GM23338 (cell line): Measurements from ENCODE around the gene NSD1. TPM values are rescaled to one million over a fixed set of nuclear protein-coding genes. Genes with fewer than 3 reads are reported as not detected.

Source experiments
- ATAC-seq: fragments of 200-7000 bp; cut with Tn5 transposase; 3 replicates; pipeline ENCODE4 v1.9.1; 2020
- DNase-seq: peaks from one replicate; pipeline ENCODE4 v3.0.0-alpha.2; 2015; ENCODE audit warnings: low spot score
- H2AFZ ChIP-seq: fragments of 200-600 bp; sonication (generic); 2 replicates; pipeline ENCODE4 v1.8.0; 2016; ENCODE audit warnings: antibody characterized with exemption, mild to moderate bottlenecking, moderate library complexity
- H3F3A ChIP-seq: fragments of 200-600 bp; sonication (generic); replicated peaks from 2 replicates; pipeline ENCODE4 v1.8.0; 2017; ENCODE audit warnings: antibody characterized with exemption, mixed run types, low read depth
- H3K27ac ChIP-seq: fragments of 200-600 bp; sonication (generic); 2 replicates; pipeline ENCODE4 v1.6.1; 2016; ENCODE audit warnings: low read depth
- H3K27me3 ChIP-seq: fragments of 200-600 bp; sonication (generic); 2 replicates; pipeline ENCODE4 v1.8.0; 2016; ENCODE audit warnings: mild to moderate bottlenecking, mixed run types, moderate library complexity; ENCODE audit not compliant: insufficient read depth
- H3K36me3 ChIP-seq: fragments of 200-600 bp; sonication (generic); 2 replicates; pipeline ENCODE4 v1.8.0; 2016; ENCODE audit warnings: mild to moderate bottlenecking; ENCODE audit not compliant: insufficient read depth
- H3K4me1 ChIP-seq: fragments of 200-600 bp; sonication (generic); 2 replicates; pipeline ENCODE4 v1.8.0; 2016; ENCODE audit warnings: mild to moderate bottlenecking, moderate library complexity; ENCODE audit not compliant: insufficient read depth
- H3K4me2 ChIP-seq: fragments of 200-600 bp; sonication (generic); 2 replicates; pipeline ENCODE4 v1.7.1; 2017; ENCODE audit warnings: mixed run types
- H3K4me3 ChIP-seq: fragments of 200-600 bp; sonication (generic); 2 replicates; pipeline ENCODE4 v1.6.1; 2016; ENCODE audit warnings: mixed run types
- H3K79me2 ChIP-seq: fragments of 200-600 bp; sonication (generic); replicated peaks from 2 replicates; pipeline ENCODE4 v1.8.0; 2017; ENCODE audit warnings: mild to moderate bottlenecking; ENCODE audit not compliant: insufficient read depth
- H3K9me2 ChIP-seq: fragments of 200-600 bp; sonication (generic); 2 replicates; pipeline ENCODE4 v1.8.0; 2017; ENCODE audit not compliant: insufficient read depth
- H4K20me1 ChIP-seq: fragments of 200-600 bp; sonication (generic); replicated peaks from 2 replicates; pipeline ENCODE4 v1.8.0; 2017; ENCODE audit warnings: mild to moderate bottlenecking; ENCODE audit not compliant: insufficient read depth
- H3K27ac Mint-ChIP-seq: 2 replicates; pipeline ENCODE4 v1.8.0; 2020; ENCODE audit warnings: inconsistent platforms, mild to moderate bottlenecking, moderate library complexity, mixed read lengths
- H3K27me3 Mint-ChIP-seq: 3 replicates; pipeline ENCODE4 v1.8.0; 2022; ENCODE audit warnings: low read depth, mild to moderate bottlenecking, moderate library complexity, mixed read lengths, inconsistent platforms; ENCODE audit not compliant: insufficient read depth, poor library complexity
- H3K36me3 Mint-ChIP-seq: 3 replicates; pipeline ENCODE4 v1.8.0; 2021; ENCODE audit warnings: low read depth, mild to moderate bottlenecking, inconsistent platforms, moderate library complexity, mixed read lengths
- H3K4me1 Mint-ChIP-seq: 3 replicates; pipeline ENCODE4 v1.8.0; 2020; ENCODE audit warnings: mild to moderate bottlenecking, inconsistent platforms, mixed read lengths
- H3K4me3 Mint-ChIP-seq: 3 replicates; pipeline ENCODE4 v1.8.0; 2021; ENCODE audit warnings: moderate library complexity, mild to moderate bottlenecking, inconsistent platforms, mixed read lengths
- H3K9me3 Mint-ChIP-seq: 3 replicates; pipeline ENCODE4 v1.8.0; 2020; ENCODE audit warnings: moderate library complexity, mild to moderate bottlenecking, inconsistent platforms, mixed read lengths
- STAT1 ChIP-seq: IDR thresholded peaks from one replicate; pipeline ENCODE4 v1.6.1; 2016; ENCODE audit warnings: antibody characterized with exemption; ENCODE audit not compliant: unreplicated experiment
- ZNF114 ChIP-seq: fragments of 250-450 bp; sonication (Bioruptor Pico); IDR thresholded peaks from 2 replicates; pipeline ENCODE4 v1.5.0; 2020; ENCODE audit warnings: mild to moderate bottlenecking, moderate library complexity
- ZNF462 ChIP-seq: fragments of 250-450 bp; sonication (Bioruptor Pico); IDR thresholded peaks from 2 replicates; pipeline ENCODE4 v1.5.0; 2020; ENCODE audit warnings: mild to moderate bottlenecking, moderate library complexity
- polyA plus RNA-seq: library from polyadenylated mRNA; unstranded; fragments of >200 nt; fragmentation: Nextera tagmentation; extraction: Ambion mirVana; gene quantifications from 2 replicates; pipeline ENCODE4 v1.2.1, GENCODE V29; 2016
- total RNA-seq: library from RNA; depleted of rRNA; stranded (reverse); fragments of >200 nt; shearing (Covaris generic); gene quantifications from 2 replicates; pipeline ENCODE4 v1.2.3, GENCODE V29; 2014
- TF ChIP-seq, protein P1 (sequence below): IDR thresholded peaks from 2 replicates; pipeline ENCODE4 v1.6.1; 2016; ENCODE audit warnings: antibody characterized with exemption
- TF ChIP-seq, protein P2 (sequence below): IDR thresholded peaks from one replicate; pipeline ENCODE4 v1.6.1; 2018; ENCODE audit warnings: antibody characterized with exemption; ENCODE audit not compliant: unreplicated experiment

NSD1 gene
- total and polyA plus RNA-seq, 2 experiments from 2014 or later, result 96.4 to 106 TPM

- ATAC-seq, result no peak
- H3K79me2 ChIP-seq, result peaks cover 43% of the 10 kb centered on the region
Observed at GRCh38 chr5:177253252-177253651, 119.7 kb downstream of the NSD1 start.

DNA sequence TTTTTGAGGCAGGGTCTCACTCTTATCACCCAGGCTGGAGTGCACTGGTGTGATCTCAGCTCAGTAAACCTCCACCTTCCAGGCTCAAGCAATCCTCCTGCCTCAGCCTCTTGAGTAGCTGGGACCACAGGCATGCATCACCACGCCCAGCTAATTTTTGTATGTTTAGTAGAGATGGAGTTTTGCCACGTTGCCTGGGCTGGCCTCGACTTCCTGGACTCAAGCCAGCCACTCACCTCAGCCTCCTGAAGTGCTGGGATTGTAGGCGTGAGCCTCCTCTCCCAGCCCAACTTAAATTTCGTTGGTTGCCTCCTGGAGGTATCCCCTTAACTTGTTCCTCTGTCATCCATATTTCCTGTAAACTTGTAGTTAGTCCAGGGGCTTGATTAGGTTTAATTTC lies 122.7 kb downstream of the NSD1 start:
- no peak for DNase-seq
- no peak for ATAC-seq
- Mint-ChIP-seq H3K27ac (no peak overlapping the region), H3K4me1 (no peaks in the 10 kb centered on the region), H3K9me3 (no peaks in the 10 kb centered on the region), H3K4me3 (no peak overlapping the region), H3K36me3 (peaks cover 96% of the 10 kb centered on the region), H3K27me3 (peaks cover 3% of the 10 kb centered on the region)
- peaks cover 41% of the 10 kb centered on the region for H4K20me1 ChIP-seq
- peak overlapping the region; percentile 75; the same call in 1 of the 2 replicates for H3K27ac ChIP-seq
- H3K27me3 ChIP-seq, result no peaks in the 10 kb centered on the region
- 0 out of 2 replicates have a peak, but pooled peaks cover 5% of the 10 kb centered on the region for H3K4me1 ChIP-seq
- H3K4me3 ChIP-seq, result no peak overlapping the region
- H3K36me3 ChIP-seq, result peaks cover 61% of the 10 kb centered on the region
- H3K79me2 ChIP-seq, result peaks cover 34% of the 10 kb centered on the region; the same call in 1 of the 2 replicates
- H3F3A ChIP-seq, result peaks cover 32% of the 10 kb centered on the region
- H2AFZ ChIP-seq, result no peak overlapping the region
- H3K4me2 ChIP-seq, result no peak overlapping the region
- H3K9me2 ChIP-seq, result no peaks in the 10 kb centered on the region
- TF ChIP-seq, protein P1, sequence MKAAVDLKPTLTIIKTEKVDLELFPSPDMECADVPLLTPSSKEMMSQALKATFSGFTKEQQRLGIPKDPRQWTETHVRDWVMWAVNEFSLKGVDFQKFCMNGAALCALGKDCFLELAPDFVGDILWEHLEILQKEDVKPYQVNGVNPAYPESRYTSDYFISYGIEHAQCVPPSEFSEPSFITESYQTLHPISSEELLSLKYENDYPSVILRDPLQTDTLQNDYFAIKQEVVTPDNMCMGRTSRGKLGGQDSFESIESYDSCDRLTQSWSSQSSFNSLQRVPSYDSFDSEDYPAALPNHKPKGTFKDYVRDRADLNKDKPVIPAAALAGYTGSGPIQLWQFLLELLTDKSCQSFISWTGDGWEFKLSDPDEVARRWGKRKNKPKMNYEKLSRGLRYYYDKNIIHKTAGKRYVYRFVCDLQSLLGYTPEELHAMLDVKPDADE, result no peak
- no peak for TF ChIP-seq STAT1
- no peak for TF ChIP-seq ZNF462 (CRISPR knock-in tag)
- no peak for TF ChIP-seq ZNF114 (CRISPR knock-in tag)

More at GRCh38 chr5:177253252-177253651, 119.7 kb downstream of the NSD1 start:
- Mint-ChIP-seq H3K4me3 (no peak overlapping the region), H3K9me3 (no peaks in the 10 kb centered on the region), H3K36me3 (peaks cover 88% of the 10 kb centered on the region), H3K4me1 (no peaks in the 10 kb centered on the region), H3K27me3 (peaks cover 4% of the 10 kb centered on the region), H3K27ac (no peak overlapping the region)
- peaks cover 60% of the 10 kb centered on the region for H3K36me3 ChIP-seq
- no peaks in the 10 kb centered on the region for H3K27me3 ChIP-seq
- H3K4me1 ChIP-seq, result 0 out of 2 replicates have a peak, but pooled peaks cover 5% of the 10 kb centered on the region
- no peak overlapping the region for H3K4me2 ChIP-seq
- TF ChIP-seq, protein P2, sequence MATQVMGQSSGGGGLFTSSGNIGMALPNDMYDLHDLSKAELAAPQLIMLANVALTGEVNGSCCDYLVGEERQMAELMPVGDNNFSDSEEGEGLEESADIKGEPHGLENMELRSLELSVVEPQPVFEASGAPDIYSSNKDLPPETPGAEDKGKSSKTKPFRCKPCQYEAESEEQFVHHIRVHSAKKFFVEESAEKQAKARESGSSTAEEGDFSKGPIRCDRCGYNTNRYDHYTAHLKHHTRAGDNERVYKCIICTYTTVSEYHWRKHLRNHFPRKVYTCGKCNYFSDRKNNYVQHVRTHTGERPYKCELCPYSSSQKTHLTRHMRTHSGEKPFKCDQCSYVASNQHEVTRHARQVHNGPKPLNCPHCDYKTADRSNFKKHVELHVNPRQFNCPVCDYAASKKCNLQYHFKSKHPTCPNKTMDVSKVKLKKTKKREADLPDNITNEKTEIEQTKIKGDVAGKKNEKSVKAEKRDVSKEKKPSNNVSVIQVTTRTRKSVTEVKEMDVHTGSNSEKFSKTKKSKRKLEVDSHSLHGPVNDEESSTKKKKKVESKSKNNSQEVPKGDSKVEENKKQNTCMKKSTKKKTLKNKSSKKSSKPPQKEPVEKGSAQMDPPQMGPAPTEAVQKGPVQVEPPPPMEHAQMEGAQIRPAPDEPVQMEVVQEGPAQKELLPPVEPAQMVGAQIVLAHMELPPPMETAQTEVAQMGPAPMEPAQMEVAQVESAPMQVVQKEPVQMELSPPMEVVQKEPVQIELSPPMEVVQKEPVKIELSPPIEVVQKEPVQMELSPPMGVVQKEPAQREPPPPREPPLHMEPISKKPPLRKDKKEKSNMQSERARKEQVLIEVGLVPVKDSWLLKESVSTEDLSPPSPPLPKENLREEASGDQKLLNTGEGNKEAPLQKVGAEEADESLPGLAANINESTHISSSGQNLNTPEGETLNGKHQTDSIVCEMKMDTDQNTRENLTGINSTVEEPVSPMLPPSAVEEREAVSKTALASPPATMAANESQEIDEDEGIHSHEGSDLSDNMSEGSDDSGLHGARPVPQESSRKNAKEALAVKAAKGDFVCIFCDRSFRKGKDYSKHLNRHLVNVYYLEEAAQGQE, result no peak
- no peak overlapping the region for H2AFZ ChIP-seq
- peaks cover 26% of the 10 kb centered on the region for H3F3A ChIP-seq
- H3K27ac ChIP-seq, result no peak overlapping the region
- H3K4me3 ChIP-seq, result no peak overlapping the region
- H4K20me1 ChIP-seq, result peaks cover 50% of the 10 kb centered on the region
- no peak for DNase-seq
- no peaks in the 10 kb centered on the region for H3K9me2 ChIP-seq
